ENCODE data around the gene ITGA7. TPM values are rescaled to one million over a fixed set of nuclear protein-coding genes. Genes with fewer than 3 reads are reported as not detected.

Gene ITGA7
- total RNA-seq, 1 donor from 2014 or later, result 14.7 TPM

DNA sequence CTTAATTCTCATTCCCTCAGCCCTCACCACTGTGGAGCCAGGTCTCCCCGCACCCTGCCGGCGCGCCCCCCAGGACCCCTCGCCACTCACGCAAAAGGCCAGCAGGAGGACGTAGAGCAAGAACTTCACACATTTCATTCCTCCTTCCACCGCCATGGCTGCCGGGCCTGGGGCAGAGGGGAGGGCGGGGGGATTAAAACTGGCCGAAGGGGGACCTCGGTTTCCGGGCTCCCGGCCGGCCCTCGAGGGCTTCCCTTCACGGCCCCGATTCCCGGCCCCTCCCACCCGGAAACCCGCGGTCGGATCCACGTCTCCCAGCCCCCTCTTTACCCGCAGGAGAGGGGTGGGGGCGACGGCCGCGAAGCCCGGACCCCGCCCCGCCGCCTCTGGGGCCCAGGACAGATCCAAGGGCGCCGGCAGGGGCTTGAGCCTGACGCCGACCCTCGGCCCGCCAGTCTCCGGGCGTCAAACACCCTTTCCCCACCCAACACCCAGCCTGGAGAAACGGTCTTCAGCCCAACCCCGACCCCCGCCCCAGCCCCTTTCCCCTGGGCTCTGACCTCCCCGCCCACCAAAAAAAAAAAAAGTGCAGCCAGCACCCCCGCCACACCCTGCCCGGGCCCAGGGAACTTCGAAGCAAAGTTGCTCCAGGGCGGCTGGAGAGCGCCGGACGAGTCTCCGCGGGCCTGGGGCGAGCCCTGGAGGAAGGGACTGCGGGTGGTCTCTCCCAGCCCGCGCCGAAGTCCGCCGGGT lies 20.7 kb upstream of the ITGA7 start:
- TF ChIP-seq, protein P1, sequence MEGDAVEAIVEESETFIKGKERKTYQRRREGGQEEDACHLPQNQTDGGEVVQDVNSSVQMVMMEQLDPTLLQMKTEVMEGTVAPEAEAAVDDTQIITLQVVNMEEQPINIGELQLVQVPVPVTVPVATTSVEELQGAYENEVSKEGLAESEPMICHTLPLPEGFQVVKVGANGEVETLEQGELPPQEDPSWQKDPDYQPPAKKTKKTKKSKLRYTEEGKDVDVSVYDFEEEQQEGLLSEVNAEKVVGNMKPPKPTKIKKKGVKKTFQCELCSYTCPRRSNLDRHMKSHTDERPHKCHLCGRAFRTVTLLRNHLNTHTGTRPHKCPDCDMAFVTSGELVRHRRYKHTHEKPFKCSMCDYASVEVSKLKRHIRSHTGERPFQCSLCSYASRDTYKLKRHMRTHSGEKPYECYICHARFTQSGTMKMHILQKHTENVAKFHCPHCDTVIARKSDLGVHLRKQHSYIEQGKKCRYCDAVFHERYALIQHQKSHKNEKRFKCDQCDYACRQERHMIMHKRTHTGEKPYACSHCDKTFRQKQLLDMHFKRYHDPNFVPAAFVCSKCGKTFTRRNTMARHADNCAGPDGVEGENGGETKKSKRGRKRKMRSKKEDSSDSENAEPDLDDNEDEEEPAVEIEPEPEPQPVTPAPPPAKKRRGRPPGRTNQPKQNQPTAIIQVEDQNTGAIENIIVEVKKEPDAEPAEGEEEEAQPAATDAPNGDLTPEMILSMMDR (IDR thresholded peaks at IDR 0.05), result no peak
- peak; percentile 60 for ATAC-seq

GRCh38 chr12:55727643-55728185 lies 20.0 kb upstream of the ITGA7 start:
- Histone ChIP-seq H3K9me3 (no peaks in the 10 kb centered on the region), H3K4me3 (peak overlapping the region; percentile 74), H3K27ac (peak overlapping the region; percentile 97), H3K4me1 (peaks cover 44% of the 10 kb centered on the region), H3K27me3 (no peaks in the 10 kb centered on the region), H3K36me3 (peaks cover 47% of the 10 kb centered on the region)
- DNase-seq (peak; percentile 91), ATAC-seq (peak; percentile 28)
- TF ChIP-seq, protein P1 (IDR thresholded peaks at IDR 0.05), result no peak
- intact Hi-C loops (cut with DNase I), result no loop called here

More for the DNA sequence above, 20.7 kb upstream of the ITGA7 start:
- Histone ChIP-seq H3K4me3 (peak overlapping the region; percentile 74), H3K9me3 (no peaks in the 10 kb centered on the region), H3K27me3 (no peaks in the 10 kb centered on the region), H3K27ac (peak overlapping the region; percentile 97), H3K36me3 (peaks cover 41% of the 10 kb centered on the region), H3K4me1 (peaks cover 44% of the 10 kb centered on the region)
- intact Hi-C loops (cut with DNase I), result no loop called here
- peak; percentile 93 for DNase-seq

DNA sequence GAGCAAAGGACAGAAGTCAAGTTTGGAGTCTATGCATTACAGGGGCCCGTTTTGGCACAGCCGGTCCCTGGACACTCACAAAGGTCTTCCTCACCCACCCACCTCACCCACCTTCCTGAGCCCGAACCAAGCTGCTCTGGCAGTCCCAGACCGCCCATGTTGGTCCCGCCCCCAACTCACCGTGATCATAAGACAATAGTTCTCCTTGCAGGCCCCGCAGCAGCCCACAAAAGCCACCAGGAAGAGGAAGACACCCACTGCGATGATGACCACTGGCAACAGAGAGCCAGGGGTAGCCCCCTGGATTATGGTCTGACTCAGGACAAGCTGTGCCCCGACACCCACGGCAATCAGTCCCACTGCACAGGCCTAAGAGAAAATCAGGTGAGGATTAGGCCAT lies 19.3 kb upstream of the ITGA7 start:
- Histone ChIP-seq H3K27ac (peak overlapping the region; percentile 97), H3K36me3 (peaks cover 51% of the 10 kb centered on the region), H3K9me3 (no peaks in the 10 kb centered on the region), H3K27me3 (no peaks in the 10 kb centered on the region), H3K4me3 (peak overlapping the region; percentile 74), H3K4me1 (peaks cover 44% of the 10 kb centered on the region)
- no peak for DNase-seq
- ATAC-seq, result no peak
- TF ChIP-seq, protein P1 (IDR thresholded peaks at IDR 0.05), result no peak
- intact Hi-C loops (cut with DNase I), result no loop called here

DNA sequence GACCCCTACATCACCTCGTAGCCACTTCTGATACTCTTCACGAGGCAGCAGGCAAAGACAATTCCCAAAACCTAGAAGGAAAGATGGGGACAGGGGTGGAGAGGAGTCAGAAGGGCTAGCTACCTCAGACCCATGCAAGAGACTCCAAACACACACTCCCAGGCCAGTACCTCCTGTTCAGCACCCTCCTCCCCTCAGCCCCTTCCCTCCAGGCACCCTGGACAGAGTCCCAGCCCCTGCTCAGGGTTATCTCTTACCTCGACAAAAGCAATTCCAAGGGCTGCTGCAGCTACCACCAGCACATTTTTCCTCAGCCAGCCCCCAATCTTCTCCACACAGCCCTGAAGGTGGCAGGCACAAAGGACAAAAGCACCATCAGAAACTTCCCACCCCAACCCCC lies 17.9 kb upstream of the ITGA7 start:
- Histone ChIP-seq H3K9me3 (no peaks in the 10 kb centered on the region), H3K4me1 (peaks cover 48% of the 10 kb centered on the region), H3K27me3 (no peaks in the 10 kb centered on the region), H3K36me3 (peaks cover 51% of the 10 kb centered on the region), H3K27ac (no peak overlapping the region), H3K4me3 (no peak overlapping the region)
- no peak for ATAC-seq
- intact Hi-C loops (cut with DNase I), result no loop called here
- DNase-seq, result no peak
- TF ChIP-seq, protein P1 (IDR thresholded peaks at IDR 0.05), result no peak

DNA sequence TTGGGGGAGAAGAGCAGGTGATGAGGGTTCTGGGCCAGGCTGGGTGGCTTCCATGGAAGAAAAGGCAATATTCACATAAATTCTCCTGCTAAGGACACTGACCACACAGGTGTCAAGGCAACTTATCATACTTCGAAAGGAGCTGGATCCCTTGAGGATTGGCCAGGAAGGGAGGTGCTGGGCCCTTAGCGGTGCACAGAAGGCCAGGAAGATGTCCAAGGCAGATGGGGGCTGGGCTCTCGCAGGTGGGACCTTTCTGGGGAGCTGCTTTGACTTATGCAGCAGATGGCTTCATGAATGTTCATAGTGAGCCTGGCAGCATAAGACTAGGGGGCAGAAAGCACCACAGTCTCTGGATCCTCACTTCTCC lies 17.2 kb upstream of the ITGA7 start:
- no peak for ATAC-seq
- H3K9me3 ChIP-seq, result no peaks in the 10 kb centered on the region
- H3K4me1 ChIP-seq, result peaks cover 48% of the 10 kb centered on the region
- no peak overlapping the region for H3K27ac ChIP-seq
- no peaks in the 10 kb centered on the region for H3K27me3 ChIP-seq
- no peak overlapping the region for H3K4me3 ChIP-seq
- intact Hi-C loops (cut with DNase I), result no loop called here
- no peak for DNase-seq
- peaks cover 51% of the 10 kb centered on the region for H3K36me3 ChIP-seq
- TF ChIP-seq, protein P1 (IDR thresholded peaks at IDR 0.05), result no peak
